GM20000 (cell line): ENCODE measurements around the gene MYCN.

ENCODE experiments used
- DNase-seq: peaks from one replicate; pipeline ENCODE4 v3.0.0; 2012; ENCODE audit warnings: low spot score
- CTCF ChIP-seq: IDR thresholded peaks from 2 replicates; pipeline ENCODE4 v1.5.1; 2012; ENCODE audit warnings: mild to moderate bottlenecking, control low read depth; ENCODE audit errors: extremely low read depth, missing control alignments

MYCN gene

GRCh38 chr2:15939854-15940660 lies at the start of gene MYCN:
MYCN (plus strand) TSS chr2:15940550; CDS start chr2:15942065, 1,515 bp downstream.
- no peak for DNase-seq
- TF ChIP-seq CTCF, result no peak

- no peak for DNase-seq
- TF ChIP-seq CTCF, result no peak
These were observed 49.1 kb upstream of the MYCN start for GRCh38 chr2:15890936-15891905.

GRCh38 chr2:15892151-15892880 lies 48.0 kb upstream of the MYCN start:
- TF ChIP-seq CTCF, result no peak
- no peak for DNase-seq

- no peak for DNase-seq
- no peak for TF ChIP-seq CTCF
These were observed 47.3 kb upstream of the MYCN start for GRCh38 chr2:15893085-15893484.

GRCh38 chr2:15893689-15894480 lies 46.5 kb upstream of the MYCN start:
- no peak for TF ChIP-seq CTCF
- no peak for DNase-seq

- TF ChIP-seq CTCF, result no peak
- no peak for DNase-seq
These were observed 45.7 kb upstream of the MYCN start for GRCh38 chr2:15894481-15895144.
